OCI-LY1 (cell line): ENCODE data around the gene PTPRM.

ENCODE experiments used
- H2AFZ ChIP-seq: fragments of 200-600 bp; sonication (generic), shearing (Covaris generic); 2 replicates; pipeline ENCODE4 v1.6.0; 2014; ENCODE audit warnings: antibody characterized with exemption, mild to moderate bottlenecking, low read length
- H3F3A ChIP-seq: fragments of 200-600 bp; sonication (generic), shearing (Covaris generic); 2 replicates; pipeline ENCODE4 v1.6.0; 2014; ENCODE audit warnings: mild to moderate bottlenecking, antibody characterized with exemption, low read length, moderate library complexity; ENCODE audit not compliant: insufficient read depth
- H3K27ac ChIP-seq: fragments of 200-600 bp; sonication (generic); 2 replicates; pipeline ENCODE4 v1.5.1; 2014; ENCODE audit warnings: low read length, mixed run types, mild to moderate bottlenecking, low read depth; ENCODE audit not compliant: poor library complexity, severe bottlenecking
- H3K27me3 ChIP-seq: fragments of 200-600 bp; sonication (generic); 2 replicates; pipeline ENCODE4 v1.6.0; 2014; ENCODE audit warnings: antibody characterized with exemption, mild to moderate bottlenecking, low read length, moderate library complexity; ENCODE audit not compliant: insufficient read depth
- H3K36me3 ChIP-seq: fragments of 200-600 bp; sonication (generic); 2 replicates; pipeline ENCODE4 v1.6.1; 2014; ENCODE audit warnings: mild to moderate bottlenecking, antibody characterized with exemption, low read length, moderate library complexity, mixed read lengths; ENCODE audit not compliant: insufficient read depth
- H3K4me1 ChIP-seq: fragments of 200-600 bp; sonication (generic); 2 replicates; pipeline ENCODE4 v1.5.1; 2014; ENCODE audit warnings: mild to moderate bottlenecking, low read length, moderate library complexity; ENCODE audit not compliant: insufficient read depth, severe bottlenecking
- H3K4me2 ChIP-seq: fragments of 200-600 bp; sonication (generic), shearing (Covaris generic); 2 replicates; pipeline ENCODE4 v1.6.1; 2014; ENCODE audit warnings: low read length
- H3K4me3 ChIP-seq: fragments of 200-600 bp; sonication (generic); 2 replicates; pipeline ENCODE4 v1.5.1; 2014; ENCODE audit warnings: low read length, low read depth, mild to moderate bottlenecking, mixed read lengths; ENCODE audit not compliant: poor library complexity, severe bottlenecking
- H3K79me2 ChIP-seq: fragments of 200-600 bp; shearing (Covaris generic); 2 replicates; pipeline ENCODE4 v1.6.1; 2016; ENCODE audit warnings: mixed run types, low read length, mixed read lengths; ENCODE audit not compliant: insufficient read depth
- H3K9ac ChIP-seq: fragments of 200-600 bp; sonication (generic), shearing (Covaris generic); 2 replicates; pipeline ENCODE4 v1.6.1; 2014; ENCODE audit warnings: mild to moderate bottlenecking, low read length, mixed read lengths
- H3K9me2 ChIP-seq: fragments of 200-600 bp; sonication (generic), shearing (Covaris generic); 2 replicates; pipeline ENCODE4 v1.6.1; 2014; ENCODE audit warnings: low read depth, mild to moderate bottlenecking, low read length, mixed read lengths
- H3K9me3 ChIP-seq: fragments of 200-600 bp; shearing (Covaris generic); 2 replicates; pipeline ENCODE4 v1.6.1; 2014; ENCODE audit warnings: low read length, mixed read lengths
- H4K20me1 ChIP-seq: fragments of 200-600 bp; sonication (generic), shearing (Covaris generic); 2 replicates; pipeline ENCODE4 v1.6.0; 2016; ENCODE audit warnings: mild to moderate bottlenecking, low read length; ENCODE audit not compliant: insufficient read depth
- EZH2 ChIP-seq: fragments of 200-600 bp; sonication (generic), shearing (Covaris generic); IDR thresholded peaks from 2 replicates; pipeline ENCODE4 v1.8.0; 2017; ENCODE audit warnings: borderline replicate concordance, mixed run types, mild to moderate bottlenecking, antibody characterized with exemption, low read length, moderate library complexity, mixed read lengths
- TF ChIP-seq, protein P1 (sequence below): fragments of 200-600 bp; sonication (generic), shearing (Covaris generic); IDR thresholded peaks from 2 replicates; pipeline ENCODE4 v1.5.1; 2017; ENCODE audit warnings: mild to moderate bottlenecking, antibody characterized with exemption, low read length, moderate library complexity, mixed read lengths

PTPRM gene

GRCh38 chr18:7691206-7691605, 124.1 kb downstream of the PTPRM start:
- Histone ChIP-seq H2AFZ (no peak overlapping the region), H4K20me1 (no peaks in the 10 kb centered on the region), H3K4me2 (no peak overlapping the region), H3K4me3 (no peak overlapping the region), H3K4me1 (no peaks in the 10 kb centered on the region), H3K36me3 (no peaks in the 10 kb centered on the region), H3K27me3 (no peaks in the 10 kb centered on the region), H3K79me2 (no peaks in the 10 kb centered on the region), H3K9me3 (no peaks in the 10 kb centered on the region), H3F3A (no peaks in the 10 kb centered on the region), H3K9me2 (no peaks in the 10 kb centered on the region), H3K27ac (no peak overlapping the region), H3K9ac (no peak overlapping the region)
- no peak for TF ChIP-seq EZH2
- TF ChIP-seq, protein P1, sequence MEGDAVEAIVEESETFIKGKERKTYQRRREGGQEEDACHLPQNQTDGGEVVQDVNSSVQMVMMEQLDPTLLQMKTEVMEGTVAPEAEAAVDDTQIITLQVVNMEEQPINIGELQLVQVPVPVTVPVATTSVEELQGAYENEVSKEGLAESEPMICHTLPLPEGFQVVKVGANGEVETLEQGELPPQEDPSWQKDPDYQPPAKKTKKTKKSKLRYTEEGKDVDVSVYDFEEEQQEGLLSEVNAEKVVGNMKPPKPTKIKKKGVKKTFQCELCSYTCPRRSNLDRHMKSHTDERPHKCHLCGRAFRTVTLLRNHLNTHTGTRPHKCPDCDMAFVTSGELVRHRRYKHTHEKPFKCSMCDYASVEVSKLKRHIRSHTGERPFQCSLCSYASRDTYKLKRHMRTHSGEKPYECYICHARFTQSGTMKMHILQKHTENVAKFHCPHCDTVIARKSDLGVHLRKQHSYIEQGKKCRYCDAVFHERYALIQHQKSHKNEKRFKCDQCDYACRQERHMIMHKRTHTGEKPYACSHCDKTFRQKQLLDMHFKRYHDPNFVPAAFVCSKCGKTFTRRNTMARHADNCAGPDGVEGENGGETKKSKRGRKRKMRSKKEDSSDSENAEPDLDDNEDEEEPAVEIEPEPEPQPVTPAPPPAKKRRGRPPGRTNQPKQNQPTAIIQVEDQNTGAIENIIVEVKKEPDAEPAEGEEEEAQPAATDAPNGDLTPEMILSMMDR: no peak

DNA sequence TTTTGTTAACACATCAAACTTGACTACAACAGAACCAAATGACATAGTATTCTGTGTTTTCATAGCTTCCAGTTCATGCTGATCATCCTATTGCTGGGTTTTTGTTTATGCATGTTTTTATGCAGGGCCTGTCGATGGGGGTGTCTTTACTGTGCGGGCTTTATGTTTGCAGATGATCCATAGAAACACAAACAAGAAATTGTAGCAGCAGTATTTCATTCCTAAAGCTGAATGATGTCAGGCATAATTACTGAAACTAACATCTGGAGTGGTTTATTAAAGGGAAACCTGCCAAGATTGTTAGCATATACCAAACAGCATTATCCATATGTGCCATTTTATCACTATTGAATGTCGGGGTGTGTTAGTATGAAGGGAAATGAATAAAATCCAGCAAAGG, 129.7 kb downstream of the PTPRM start:
- H3K4me2 ChIP-seq: no peak overlapping the region
- no peak overlapping the region for H3K4me3 ChIP-seq
- H4K20me1 ChIP-seq: no peaks in the 10 kb centered on the region
- no peaks in the 10 kb centered on the region for H3K9me3 ChIP-seq
- H3K27me3 ChIP-seq: no peaks in the 10 kb centered on the region
- H3F3A ChIP-seq: no peaks in the 10 kb centered on the region
- H3K9me2 ChIP-seq: no peaks in the 10 kb centered on the region
- TF ChIP-seq, protein P1: no peak
- TF ChIP-seq EZH2: no peak
- H3K79me2 ChIP-seq: no peaks in the 10 kb centered on the region
- no peaks in the 10 kb centered on the region for H3K4me1 ChIP-seq
- no peak overlapping the region for H3K9ac ChIP-seq
- H3K27ac ChIP-seq: no peak overlapping the region
- no peaks in the 10 kb centered on the region for H3K36me3 ChIP-seq
- H2AFZ ChIP-seq: no peak overlapping the region

DNA sequence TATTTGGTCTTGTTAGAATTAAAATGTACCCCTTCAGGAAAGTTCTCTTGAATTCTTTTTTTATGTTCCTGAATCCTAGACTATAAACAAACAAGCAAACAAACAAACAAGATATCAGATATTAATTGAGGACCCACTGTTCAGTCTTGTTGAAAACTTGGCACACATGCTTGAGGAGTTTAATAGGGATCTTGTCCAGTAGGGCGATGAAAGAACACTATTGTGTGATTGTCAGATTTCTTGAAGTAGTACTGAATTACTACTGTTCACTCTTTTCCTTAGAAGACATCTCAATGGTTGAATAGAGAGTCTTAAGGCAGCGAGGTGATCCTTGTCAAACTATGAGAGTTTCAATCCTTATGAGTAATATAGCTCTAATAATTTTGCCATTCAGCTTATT, 130.2 kb downstream of the PTPRM start:
- no peaks in the 10 kb centered on the region for H3K27me3 ChIP-seq
- TF ChIP-seq, protein P1: no peak
- no peak for TF ChIP-seq EZH2
- no peaks in the 10 kb centered on the region for H3K9me3 ChIP-seq
- no peaks in the 10 kb centered on the region for H3K36me3 ChIP-seq
- H3K79me2 ChIP-seq: no peaks in the 10 kb centered on the region
- no peak overlapping the region for H3K9ac ChIP-seq
- H3K4me1 ChIP-seq: no peaks in the 10 kb centered on the region
- H3F3A ChIP-seq: no peaks in the 10 kb centered on the region
- H2AFZ ChIP-seq: no peak overlapping the region
- H3K9me2 ChIP-seq: no peaks in the 10 kb centered on the region
- H4K20me1 ChIP-seq: no peaks in the 10 kb centered on the region
- no peak overlapping the region for H3K4me2 ChIP-seq
- no peak overlapping the region for H3K27ac ChIP-seq
- no peak overlapping the region for H3K4me3 ChIP-seq
